Transverse colon (tissue), 4 donors: Measurements from ENCODE around the gene ZNF69. TPM values are rescaled to one million over a fixed set of nuclear protein-coding genes. Genes with fewer than 3 reads are reported as not detected.
"Not testable (repeated sequence)": the region's sequence is repeated elsewhere in the genome, so short reads cannot be mapped to it uniquely, and the experiment has no call there.

Experiments
- DNase-seq: peaks from one replicate; pipeline ENCODE4 v3.0.0-alpha.2; 2019
- H3K27ac ChIP-seq, 4 donors: fragments of 200-600 bp; sonication (generic); 2 replicates each; pipeline ENCODE4 v1.5.1; 2016 to 2018; ENCODE audit warnings: inconsistent platforms in 4 of 4
- H3K27me3 ChIP-seq: fragments of 200-600 bp; sonication (generic); 2 replicates; pipeline ENCODE4 v1.5.1; 2017; ENCODE audit warnings: inconsistent platforms
- H3K36me3 ChIP-seq, 4 donors: fragments of 200-600 bp; sonication (generic); 2 replicates each; pipeline ENCODE4 v1.5.1; 2017 to 2019; ENCODE audit warnings: inconsistent platforms in 4 of 4
- H3K4me1 ChIP-seq, 4 donors: fragments of 200-600 bp; sonication (generic); 2 replicates each; pipeline ENCODE4 v1.5.1; 2017 to 2020; ENCODE audit warnings: inconsistent platforms in 4 of 4
- H3K4me3 ChIP-seq, 4 donors: fragments of 200-600 bp; sonication (generic); 1 replicate in 1 of 4; 2 replicates in 3 of 4; pipeline versions ENCODE4 v1.5.1 to v1.6.1; 2017 to 2019; ENCODE audit warnings: inconsistent platforms in 4 of 4
- H3K9me3 ChIP-seq, 2 donors: fragments of 200-600 bp; sonication (generic); 2 replicates each; pipeline ENCODE4 v1.5.1; 2017 to 2019; ENCODE audit warnings: inconsistent platforms in 2 of 2
- CTCF ChIP-seq, 5 experiments: fragments of 200-600 bp in 3 of 5; fragments of 450-650 bp in 2 of 5; sonication (generic) in 3 of 5; IDR thresholded peaks; 1 replicate in 2 of 5; 2 replicates in 3 of 5; pipeline ENCODE4 v1.5.1; 2016 to 2017; ENCODE audit warnings: antibody characterized with exemption in 5 of 5, inconsistent platforms in 3 of 5, mild to moderate bottlenecking in 2 of 5, moderate library complexity in 1 of 5
- EP300 ChIP-seq: sonication (generic); formaldehyde crosslinking; IDR thresholded peaks from one replicate; pipeline ENCODE4 v1.6.1; 2017; ENCODE audit warnings: antibody characterized with exemption, low read depth
- POLR2A ChIP-seq: fragments of 450-650 bp; IDR thresholded peaks from one replicate; pipeline ENCODE4 v1.6.1; 2016; ENCODE audit warnings: antibody characterized with exemption, mild to moderate bottlenecking, moderate library complexity
- POLR2AphosphoS5 ChIP-seq, 3 donors: sonication (generic); formaldehyde crosslinking; IDR thresholded peaks; one replicate each; pipeline ENCODE4 v1.6.1; 2016; ENCODE audit warnings: antibody characterized with exemption in 3 of 3
- WGBS, 2 donors: methylation state at CpG; one replicate each; pipeline ENCODE4 v1.1.5; 2018; ENCODE audit warnings: low coverage in 1 of 2; 5-methylcytosine and 5-hydroxymethylcytosine counted together
- in situ Hi-C, 4 donors: fragments of 200-750 bp; cut with MboI; loops; one replicate each; pipeline versions ENCODE4 v1.15.0 to v1.15.1; 2017; ENCODE audit warnings: low sequenced_read_pairs in 3 of 4, low pct_ligation_motif_present in 1 of 4, low pct_unique_long_range_greater_than_20kb in 1 of 4
- intact Hi-C: fragments of 100-400 bp; cut with DNase I; formaldehyde crosslinking; loops from one replicate; pipeline ENCODE4 v1.15.1; 2023; ENCODE audit warnings: low total_unique reads
- total RNA-seq, 4 donors: library from RNA; depleted of rRNA; stranded (reverse); fragments of >200 nt; gene quantifications; one replicate each; pipeline ENCODE4 v1.1.0, GENCODE V29; 2016

The ZNF69 gene
- total RNA-seq, 4 donors from 2014 or later = 27.4 to 42.6 (median 29.9) TPM

GRCh38 chr19:11887234-11887610 is 360 bp upstream of the ZNF69 start:
- intact Hi-C loops (no loop called here), in situ Hi-C loops (loop anchor here in 2 of 4 donors (25.0 kb wide), 2 partner anchors 100 to 250 kb away; partner anchors contain the start of gene ZNF20 (in 1 of the 2))
- peak overlapping the region in 3 of 4 donors; percentile 55 to 73 (median 60) for H3K4me3 ChIP-seq
- H3K27me3 ChIP-seq = no peaks in the 10 kb centered on the region
- no peak for DNase-seq
- H3K36me3 ChIP-seq = no peaks in the 10 kb centered on the region
- 28% methylated on average over 7 of the region's 7 CpGs; no CpG with 5 or more reads in 1 of the 2 donors for WGBS, 2 donors
- no peak for TF ChIP-seq EP300
- TF ChIP-seq POLR2AphosphoS5 (IDR thresholded peaks at IDR 0.05) = no peak
- H3K27ac ChIP-seq = peak overlapping the region; percentile 88 to 95 (median 94)
- H3K4me1 ChIP-seq = peaks cover 0 to 33% (median 20%) of the 10 kb centered on the region in 4 donors
- no peaks in the 10 kb centered on the region for H3K9me3 ChIP-seq

- DNase-seq, intact Hi-C loops, H3K9me3 ChIP-seq, H3K27me3 ChIP-seq, H3K4me3 ChIP-seq, H3K27ac ChIP-seq: not testable (repeated sequence)
- WGBS, 2 donors = 67 to 92% methylated on average over 2 to 6 of the region's 6 CpGs
- Histone ChIP-seq H3K4me1 (peaks cover 0 to 33% (median 20%) of the 10 kb centered on the region in 4 donors), H3K36me3 (peaks cover 0 to 20% (median under 1%) of the 10 kb centered on the region in 4 donors)
- in situ Hi-C loops = loop anchor here in 2 of 4 donors (25.0 kb wide), 2 partner anchors 97 to 247 kb away; partner anchors contain the start of gene ZNF20 (in 1 of the 2)
Measured at GRCh38 chr19:11889901-11890300, 2.3 kb downstream of the ZNF69 start.

- TF ChIP-seq POLR2AphosphoS5 (IDR thresholded peaks at IDR 0.05) = no peak
- Histone ChIP-seq H3K27me3 (no peaks in the 10 kb centered on the region), H3K4me3 (no peak overlapping the region), H3K9me3 (peaks cover 3 to 6% of the 10 kb centered on the region in 2 donors), H3K27ac (peak overlapping the region in 1 of 4 donors; percentile 0), H3K4me1 (peaks cover 0 to 33% (median 20%) of the 10 kb centered on the region in 4 donors), H3K36me3 (peaks cover 0 to 20% (median 3%) of the 10 kb centered on the region in 4 donors)
- DNase-seq = no peak
- in situ Hi-C loops (loop anchor here in 2 of 4 donors (25.0 kb wide), 2 partner anchors 97 to 247 kb away; partner anchors contain the start of gene ZNF20 (in 1 of the 2)), intact Hi-C loops (no loop called here)
- 82 to 91% methylated on average over 2 to 5 of the region's 5 CpGs for WGBS, 2 donors
Measured at GRCh38 chr19:11890634-11891033, 3.1 kb downstream of the ZNF69 start.

GRCh38 chr19:11894851-11895250 is 7.3 kb downstream of the ZNF69 start:
- H3K9me3 ChIP-seq = peaks cover 16 to 31% of the 10 kb centered on the region in 2 donors
- no peak overlapping the region for H3K4me3 ChIP-seq
- in situ Hi-C loops = loop anchor here in 2 of 4 donors (25.0 kb wide), 2 partner anchors 92 to 242 kb away; partner anchors contain the start of gene ZNF20 (in 1 of the 2)
- no peaks in the 10 kb centered on the region for H3K27me3 ChIP-seq
- peaks cover 0 to 22% (median 3%) of the 10 kb centered on the region in 4 donors for H3K36me3 ChIP-seq
- intact Hi-C loops = no loop called here
- TF ChIP-seq POLR2A = no peak
- TF ChIP-seq POLR2AphosphoS5 (IDR thresholded peaks at IDR 0.05) = no peak
- TF ChIP-seq EP300 = no peak
- no peak for TF ChIP-seq CTCF (IDR thresholded peaks at IDR 0.05)
- no peak for DNase-seq
- WGBS, 2 donors = 92 to 96% methylated on average over 6 of the region's 6 CpGs
- H3K4me1 ChIP-seq = peaks cover 0 to 7% (median 2%) of the 10 kb centered on the region in 4 donors
- H3K27ac ChIP-seq = no peak overlapping the region

GRCh38 chr19:11902228-11902627 is 14.6 kb downstream of the ZNF69 start:
- H3K4me1 ChIP-seq = no peaks in the 10 kb centered on the region
- in situ Hi-C loops (loop anchor here in 1 of 4 donors (25.0 kb wide), 1 partner anchor 235 kb away; the partner anchor contains the start of gene ZNF20), intact Hi-C loops (no loop called here)
- TF ChIP-seq POLR2A (no peak), POLR2AphosphoS5 (IDR thresholded peaks at IDR 0.05) (no peak), CTCF (IDR thresholded peaks at IDR 0.05) (no peak), EP300 (no peak)
- DNase-seq = no peak
- WGBS, 2 donors = 96 to 100% methylated on average over 3 of the region's 3 CpGs
- H3K36me3 ChIP-seq = peaks cover 4 to 63% (median 28%) of the 10 kb centered on the region in 4 donors
- H3K27ac ChIP-seq = no peak overlapping the region
- H3K4me3 ChIP-seq = no peak overlapping the region
- peaks cover 82 to 93% of the 10 kb centered on the region in 2 donors for H3K9me3 ChIP-seq
- no peaks in the 10 kb centered on the region for H3K27me3 ChIP-seq
